Retinal pigment epithelial cell (primary cell): ENCODE results near the gene NME4.

Source experiments
- DNase-seq: peaks from one replicate; pipeline ENCODE4 v3.0.0-alpha.2; 2010; ENCODE audit warnings: low read depth
- H3K4me3 ChIP-seq: 2 replicates; pipeline ENCODE4 v1.5.1; 2011; ENCODE audit warnings: mild to moderate bottlenecking, low read length, control low read depth, moderate library complexity
- CTCF ChIP-seq: conservative IDR thresholded peaks from 2 replicates; pipeline ENCODE4 v1.5.1; 2011; ENCODE audit warnings: low read depth, low read length, control low read depth, inconsistent platforms

NME4 gene

GRCh38 chr16:379183-379960 is 17.6 kb upstream of the NME4 start:
- no peak for TF ChIP-seq CTCF
- no peak for DNase-seq
- no peak overlapping the region for H3K4me3 ChIP-seq

GRCh38 chr16:379961-380761 is 16.8 kb upstream of the NME4 start:
- TF ChIP-seq CTCF = no peak
- H3K4me3 ChIP-seq = peak overlapping the region; percentile 72
- no peak for DNase-seq

GRCh38 chr16:380762-381011 is 16.3 kb upstream of the NME4 start:
- no peak for DNase-seq
- no peak for TF ChIP-seq CTCF
- peak overlapping the region; percentile 72 for H3K4me3 ChIP-seq

GRCh38 chr16:381012-381788 is 15.8 kb upstream of the NME4 start:
- DNase-seq = no peak
- TF ChIP-seq CTCF = peak; percentile 3
- H3K4me3 ChIP-seq = peak overlapping the region; percentile 72

GRCh38 chr16:381789-382717 is 14.9 kb upstream of the NME4 start, which contains the start of gene PGAP6:
Gene PGAP6 (minus strand): TSS chr16:381978. CDS start chr16:381821, 157 bp downstream.
- peak within 1 kb of the TSS; percentile 72 for H3K4me3 ChIP-seq
- no peak for TF ChIP-seq CTCF
- no peak for DNase-seq

- H3K4me3 ChIP-seq = peak overlapping the region; percentile 65
- TF ChIP-seq CTCF = no peak
- no peak for DNase-seq
Measured at GRCh38 chr16:383326-384051, 13.5 kb upstream of the NME4 start.
